Central memory CD8-positive, alpha-beta T cell (primary cell): ENCODE measurements around the gene PYCARD.
"Not testable (repeated sequence)": the region's sequence is repeated elsewhere in the genome, so short reads cannot be mapped to it uniquely, and the experiment has no call there.

ENCODE experiments used
- ATAC-seq: fragments of 150-1000 bp; cut with Tn5 transposase; replicated peaks from 2 replicates; pipeline ENCODE4 v1.10.0; 2022; ENCODE audit warnings: mild to moderate bottlenecking, moderate FRiP score, moderate number of reproducible peaks; ENCODE audit not compliant: poor library complexity, severe bottlenecking; ENCODE audit errors: extremely low read depth
- DNase-seq, 2 donors: peaks; one replicate each; pipeline ENCODE4 v3.0.0; 2021; ENCODE audit warnings: low spot score in 2 of 2
- H3K27ac Mint-ChIP-seq: one replicate; pipeline ENCODE4 v1.8.0; 2022; ENCODE audit warnings: low read depth, mild to moderate bottlenecking, moderate library complexity, mixed read lengths
- H3K27me3 Mint-ChIP-seq: one replicate; pipeline ENCODE4 v1.8.0; 2022; ENCODE audit warnings: mixed read lengths
- H3K36me3 Mint-ChIP-seq: one replicate; pipeline ENCODE4 v1.8.0; 2022; ENCODE audit warnings: mild to moderate bottlenecking, moderate library complexity, mixed read lengths; ENCODE audit not compliant: insufficient read depth
- H3K4me1 Mint-ChIP-seq: one replicate; pipeline ENCODE4 v1.8.0; 2022; ENCODE audit warnings: mixed read lengths
- H3K4me3 Mint-ChIP-seq: one replicate; pipeline ENCODE4 v1.8.0; 2022; ENCODE audit warnings: mild to moderate bottlenecking, moderate library complexity, mixed read lengths
- H3K9me3 Mint-ChIP-seq: one replicate; pipeline ENCODE4 v1.8.0; 2022; ENCODE audit warnings: mixed read lengths

The PYCARD gene

GRCh38 chr16:31183432-31184428, 18.8 kb downstream of the PYCARD start:
- peaks cover 88% of the 10 kb centered on the region for H3K4me1 Mint-ChIP-seq
- no peaks in the 10 kb centered on the region for H3K27me3 Mint-ChIP-seq
- H3K4me3 Mint-ChIP-seq = peak overlapping the region; percentile 98
- DNase-seq = no peak
- no peak for ATAC-seq
- H3K9me3 Mint-ChIP-seq = no peaks in the 10 kb centered on the region
- H3K36me3 Mint-ChIP-seq = peaks cover 98% of the 10 kb centered on the region
- H3K27ac Mint-ChIP-seq = peak overlapping the region; percentile 99

GRCh38 chr16:31182391-31182790, 20.2 kb downstream of the PYCARD start:
- ATAC-seq (no peak), DNase-seq (no peak)
- Mint-ChIP-seq H3K4me3 (peak overlapping the region; percentile 98), H3K27ac (peak overlapping the region; percentile 99), H3K27me3 (no peaks in the 10 kb centered on the region), H3K4me1 (peaks cover 81% of the 10 kb centered on the region), H3K9me3 (no peaks in the 10 kb centered on the region), H3K36me3 (peaks cover 85% of the 10 kb centered on the region)

- no peak for ATAC-seq
- H3K9me3 Mint-ChIP-seq = no peaks in the 10 kb centered on the region
- H3K36me3 Mint-ChIP-seq = peaks cover 73% of the 10 kb centered on the region
- H3K4me1 Mint-ChIP-seq = peaks cover 77% of the 10 kb centered on the region
- peak overlapping the region; percentile 98 for H3K4me3 Mint-ChIP-seq
- H3K27me3 Mint-ChIP-seq = no peaks in the 10 kb centered on the region
- DNase-seq = no peak
- peak overlapping the region; percentile 99 for H3K27ac Mint-ChIP-seq
Observed at GRCh38 chr16:31181102-31181830, 21.3 kb downstream of the PYCARD start.

- Mint-ChIP-seq H3K36me3 (peaks cover 60% of the 10 kb centered on the region), H3K27ac (peak within 1 kb of the TSS; percentile 99), H3K9me3 (no peaks in the 10 kb centered on the region), H3K4me1 (peaks cover 63% of the 10 kb centered on the region), H3K4me3 (peak within 1 kb of the TSS; percentile 98), H3K27me3 (no peaks in the 10 kb centered on the region)
- DNase-seq = peak; percentile 92 to 93
- peak; percentile 49 for ATAC-seq
Observed at GRCh38 chr16:31179747-31180459, 22.7 kb downstream of the PYCARD start, which contains the start of gene FUS. Gene FUS, plus strand, starts transcription at chr16:31180139. Its CDS starts 76 bp downstream, at chr16:31180215.

- Mint-ChIP-seq H3K36me3 (peaks cover 55% of the 10 kb centered on the region), H3K9me3 (no peaks in the 10 kb centered on the region), H3K27me3 (no peaks in the 10 kb centered on the region), H3K4me1 (peaks cover 59% of the 10 kb centered on the region), H3K4me3 (peak overlapping the region; percentile 98), H3K27ac (peak overlapping the region; percentile 99)
- no peak for DNase-seq
- ATAC-seq = no peak
Observed at GRCh38 chr16:31179219-31179746, 23.3 kb downstream of the PYCARD start.

GRCh38 chr16:31177136-31177535, 25.4 kb downstream of the PYCARD start:
- peaks cover 38% of the 10 kb centered on the region for H3K4me1 Mint-ChIP-seq
- peak; percentile 26 for ATAC-seq
- peaks cover 33% of the 10 kb centered on the region for H3K36me3 Mint-ChIP-seq
- peak overlapping the region; percentile 6 for H3K27ac Mint-ChIP-seq
- peak; percentile 31 to 34 for DNase-seq
- H3K9me3 Mint-ChIP-seq = no peaks in the 10 kb centered on the region
- peak overlapping the region; percentile 98 for H3K4me3 Mint-ChIP-seq
- no peaks in the 10 kb centered on the region for H3K27me3 Mint-ChIP-seq

- H3K4me1 Mint-ChIP-seq, H3K27ac Mint-ChIP-seq, H3K36me3 Mint-ChIP-seq, H3K9me3 Mint-ChIP-seq, H3K4me3 Mint-ChIP-seq, H3K27me3 Mint-ChIP-seq, DNase-seq, ATAC-seq: not testable (repeated sequence)
Observed at GRCh38 chr16:31170048-31170447, 32.5 kb downstream of the PYCARD start.

- H3K27me3 Mint-ChIP-seq = no peaks in the 10 kb centered on the region
- no peaks in the 10 kb centered on the region for H3K4me1 Mint-ChIP-seq
- H3K4me3 Mint-ChIP-seq = no peak overlapping the region
- DNase-seq = no peak
- no peaks in the 10 kb centered on the region for H3K36me3 Mint-ChIP-seq
- ATAC-seq = no peak
- no peaks in the 10 kb centered on the region for H3K9me3 Mint-ChIP-seq
- H3K27ac Mint-ChIP-seq = no peak overlapping the region
Observed at GRCh38 chr16:31168848-31169247, 33.7 kb downstream of the PYCARD start.

GRCh38 chr16:31167315-31167714, 35.2 kb downstream of the PYCARD start:
- H3K27me3 Mint-ChIP-seq = no peaks in the 10 kb centered on the region
- no peak overlapping the region for H3K4me3 Mint-ChIP-seq
- H3K9me3 Mint-ChIP-seq = no peaks in the 10 kb centered on the region
- H3K27ac Mint-ChIP-seq = no peak overlapping the region
- H3K36me3 Mint-ChIP-seq = no peaks in the 10 kb centered on the region
- DNase-seq (no peak), ATAC-seq (no peak)
- H3K4me1 Mint-ChIP-seq = no peaks in the 10 kb centered on the region

GRCh38 chr16:31157136-31157535, 45.4 kb downstream of the PYCARD start:
- Mint-ChIP-seq H3K27me3 (no peaks in the 10 kb centered on the region), H3K27ac (no peak overlapping the region), H3K4me1 (peaks cover 4% of the 10 kb centered on the region), H3K4me3 (no peak overlapping the region), H3K9me3 (no peaks in the 10 kb centered on the region), H3K36me3 (no peaks in the 10 kb centered on the region)
- no peak for DNase-seq
- ATAC-seq = no peak
